ENCODE results near the gene CLK2. TPM values are rescaled to one million over a fixed set of nuclear protein-coding genes. Genes with fewer than 3 reads are reported as not detected.
"Not testable (repeated sequence)": the region's sequence is repeated elsewhere in the genome, so short reads cannot be mapped to it uniquely, and the experiment has no call there.

The CLK2 gene
- total and polyA plus RNA-seq, 2 experiments from 2014 or later = 27.2 to 54.6 TPM

- not testable (repeated sequence) for H2AFZ ChIP-seq; H4K20me1 ChIP-seq (replicated peaks; ENCODE audit: insufficient read depth); ATAC-seq; H3K9me3 Mint-ChIP-seq; H3K36me3 ChIP-seq (ENCODE audit: insufficient read depth); H3K4me3 ChIP-seq; H3K27ac ChIP-seq (ENCODE audit: low read depth); H3K79me2 ChIP-seq (replicated peaks; ENCODE audit: insufficient read depth); H3K4me3 Mint-ChIP-seq; DNase-seq (ENCODE audit: low spot score); H3K27ac Mint-ChIP-seq; H3K9me2 ChIP-seq (ENCODE audit: insufficient read depth); H3K4me2 ChIP-seq
- H3K27me3 Mint-ChIP-seq (ENCODE audit: insufficient read depth, low read depth, poor library complexity) = peaks cover 31% of the 10 kb centered on the region
- peaks cover 14% of the 10 kb centered on the region for H3K4me1 Mint-ChIP-seq
- peaks cover 23% of the 10 kb centered on the region; the same call in 2 of the 3 replicates for H3K36me3 Mint-ChIP-seq (ENCODE audit: low read depth)
- H3F3A ChIP-seq (replicated peaks; ENCODE audit: low read depth) = peaks cover 20% of the 10 kb centered on the region; the same call in 1 of the 2 replicates
- peaks cover 18% of the 10 kb centered on the region for H3K4me1 ChIP-seq (ENCODE audit: insufficient read depth)
- peaks cover 30% of the 10 kb centered on the region for H3K27me3 ChIP-seq (ENCODE audit: insufficient read depth)
Measured at GRCh38 chr1:155246796-155247195, 26.5 kb downstream of the CLK2 start.

GRCh38 chr1:155245163-155245524, 28.2 kb downstream of the CLK2 start:
- Histone ChIP-seq H3K27me3 (ENCODE audit: insufficient read depth) (peaks cover 30% of the 10 kb centered on the region), H3K4me1 (ENCODE audit: insufficient read depth) (peaks cover 22% of the 10 kb centered on the region), H3F3A (replicated peaks; ENCODE audit: low read depth) (0 out of 2 replicates have a peak, but pooled peaks cover 13% of the 10 kb centered on the region), H3K4me2 (peak overlapping the region; percentile 88), H4K20me1 (replicated peaks; ENCODE audit: insufficient read depth) (no peaks in the 10 kb centered on the region), H2AFZ (peak overlapping the region; percentile 2; the same call in 1 of the 2 replicates), H3K79me2 (replicated peaks; ENCODE audit: insufficient read depth) (0 out of 2 replicates have a peak, but pooled peaks cover 7% of the 10 kb centered on the region), H3K27ac (ENCODE audit: low read depth) (peak overlapping the region; percentile 91), H3K4me3 (peak overlapping the region; percentile 70), H3K36me3 (ENCODE audit: insufficient read depth) (no peaks in the 10 kb centered on the region), H3K9me2 (ENCODE audit: insufficient read depth) (no peaks in the 10 kb centered on the region)
- H3K36me3 Mint-ChIP-seq (ENCODE audit: low read depth) = peaks cover 23% of the 10 kb centered on the region; the same call in 2 of the 3 replicates
- no peak for DNase-seq (ENCODE audit: low spot score)
- peak overlapping the region; percentile 47 for H3K27ac Mint-ChIP-seq
- H3K9me3 Mint-ChIP-seq = no peaks in the 10 kb centered on the region
- peaks cover 17% of the 10 kb centered on the region for H3K4me1 Mint-ChIP-seq
- no peak for ATAC-seq
- peak overlapping the region; percentile 69 for H3K4me3 Mint-ChIP-seq
- peaks cover 33% of the 10 kb centered on the region for H3K27me3 Mint-ChIP-seq (ENCODE audit: insufficient read depth, low read depth, poor library complexity)
- TF ChIP-seq CREB1 (CRISPR knock-in tag; IDR thresholded peaks at IDR 0.05; ENCODE audit: low read depth) (no peak), ETS1 (IDR thresholded peaks at IDR 0.05) (no peak), EZH2phosphoT487 (IDR thresholded peaks at IDR 0.05; ENCODE audit: unreplicated experiment) (no peak), ZNF462 (CRISPR knock-in tag; IDR thresholded peaks at IDR 0.05) (no peak), ZNF331 (CRISPR knock-in tag; IDR thresholded peaks at IDR 0.05; ENCODE audit: low read depth) (no peak), EZH2 (IDR thresholded peaks at IDR 0.05; ENCODE audit: low read depth, unreplicated experiment) (no peak), REST (IDR thresholded peaks at IDR 0.05; ENCODE audit: unreplicated experiment) (no peak), STAT1 (IDR thresholded peaks at IDR 0.05; ENCODE audit: unreplicated experiment) (no peak), ZNF114 (CRISPR knock-in tag; IDR thresholded peaks at IDR 0.05) (no peak), JUNB (IDR thresholded peaks at IDR 0.05; ENCODE audit: unreplicated experiment) (no peak), POLR2AphosphoS5 (IDR thresholded peaks at IDR 0.05; ENCODE audit: low read depth) (no peak), NANOG (IDR thresholded peaks at IDR 0.05; ENCODE audit: borderline replicate concordance) (no peak)
